H9 (cell line): Measurements from ENCODE around the gene GNMT. TPM values are rescaled to one million over a fixed set of nuclear protein-coding genes. Genes with fewer than 3 reads are reported as not detected.

Experiments
- DNase-seq: peaks from one replicate; pipeline ENCODE4 v3.0.0-alpha.2; 2017
- H2AFZ ChIP-seq: one replicate; pipeline ENCODE4 v1.6.1; 2013; ENCODE audit warnings: mild to moderate bottlenecking, low read length, control low read depth, moderate library complexity
- H2AK5ac ChIP-seq: 2 replicates; pipeline ENCODE4 v1.6.1; 2013; ENCODE audit warnings: low read length, control low read depth, mixed read lengths; ENCODE audit not compliant: insufficient read length
- H2BK120ac ChIP-seq: one replicate; pipeline ENCODE4 v1.6.1; 2013; ENCODE audit warnings: low read depth, mild to moderate bottlenecking, low read length, control low read depth, inconsistent platforms; ENCODE audit not compliant: poor library complexity, severe bottlenecking
- H2BK12ac ChIP-seq: 2 replicates; pipeline ENCODE4 v1.6.1; 2013; ENCODE audit warnings: low read length, control low read depth, mixed read lengths, low read depth; ENCODE audit not compliant: insufficient read length
- H2BK15ac ChIP-seq: 2 replicates; pipeline ENCODE4 v1.6.1; 2013; ENCODE audit warnings: low read depth, low read length, control low read depth
- H2BK20ac ChIP-seq: one replicate; pipeline ENCODE4 v1.6.1; 2013; ENCODE audit warnings: low read depth, mild to moderate bottlenecking, low read length, control low read depth, inconsistent platforms; ENCODE audit not compliant: poor library complexity, severe bottlenecking
- H2BK5ac ChIP-seq: 2 replicates; pipeline ENCODE4 v1.6.1; 2013; ENCODE audit warnings: low read length, control low read depth, mixed read lengths; ENCODE audit not compliant: insufficient read length
- H3K14ac ChIP-seq: 2 replicates; pipeline ENCODE4 v1.6.1; 2013; ENCODE audit warnings: low read length, control low read depth; ENCODE audit not compliant: insufficient read depth
- H3K18ac ChIP-seq: 2 replicates; pipeline ENCODE4 v1.6.1; 2013; ENCODE audit warnings: low read depth, mild to moderate bottlenecking, mixed read lengths, low read length, control low read depth; ENCODE audit not compliant: insufficient read length
- H3K23ac ChIP-seq: 2 replicates; pipeline ENCODE4 v1.6.1; 2013; ENCODE audit warnings: low read length, control low read depth, mixed read lengths, low read depth; ENCODE audit not compliant: insufficient read length
- H3K23me2 ChIP-seq: 2 replicates; pipeline ENCODE4 v1.6.1; 2013; ENCODE audit warnings: low read depth, mild to moderate bottlenecking, mixed read lengths, low read length, control low read depth; ENCODE audit not compliant: insufficient read length, poor library complexity, severe bottlenecking
- H3K27ac ChIP-seq: 2 replicates; pipeline ENCODE4 v1.5.1; 2013; ENCODE audit warnings: low read length, control low read depth, mixed read lengths, low read depth; ENCODE audit not compliant: insufficient read length
- H3K27me3 ChIP-seq: 2 replicates; pipeline ENCODE4 v1.6.1; 2013; ENCODE audit warnings: low read length, control low read depth, inconsistent platforms; ENCODE audit not compliant: insufficient read depth
- H3K4ac ChIP-seq: 2 replicates; pipeline ENCODE4 v1.6.1; 2013; ENCODE audit warnings: low read depth, mild to moderate bottlenecking, control low read depth, inconsistent platforms, low read length, moderate library complexity
- H3K4me1 ChIP-seq: 2 replicates; pipeline ENCODE4 v1.6.1; 2013; ENCODE audit warnings: low read length, control low read depth, inconsistent platforms; ENCODE audit not compliant: insufficient read depth
- H3K4me2 ChIP-seq: 2 replicates; pipeline ENCODE4 v1.6.1; 2013; ENCODE audit warnings: low read length, control low read depth, mixed read lengths; ENCODE audit not compliant: insufficient read length, insufficient read depth
- H3K56ac ChIP-seq: 2 replicates; pipeline ENCODE4 v1.6.1; 2013; ENCODE audit warnings: low read depth, mild to moderate bottlenecking, mixed read lengths, low read length, control low read depth; ENCODE audit not compliant: insufficient read length
- H3K79me1 ChIP-seq: 2 replicates; pipeline ENCODE4 v1.6.1; 2013; ENCODE audit warnings: low read depth, mild to moderate bottlenecking, moderate library complexity, low read length, control low read depth, inconsistent platforms; ENCODE audit not compliant: insufficient read depth, poor library complexity, severe bottlenecking
- H3K79me2 ChIP-seq: 2 replicates; pipeline ENCODE4 v1.6.1; 2013; ENCODE audit warnings: low read length, control low read depth, inconsistent platforms; ENCODE audit not compliant: insufficient read depth
- H3K9ac ChIP-seq: 2 replicates; pipeline ENCODE4 v1.6.1; 2013; ENCODE audit warnings: low read length, control low read depth, mixed read lengths; ENCODE audit not compliant: insufficient read length; ENCODE audit errors: extremely low read depth
- H3K9me3 ChIP-seq: one replicate; pipeline ENCODE4 v1.6.1; 2013; ENCODE audit warnings: low read depth, low read length, inconsistent platforms; ENCODE audit not compliant: control insufficient read depth
- H3T11ph ChIP-seq: one replicate; pipeline ENCODE4 v1.6.1; 2013; ENCODE audit warnings: mild to moderate bottlenecking, low read length, control low read depth, inconsistent platforms
- H4K20me1 ChIP-seq: one replicate; pipeline ENCODE4 v1.6.1; 2013; ENCODE audit not compliant: control insufficient read depth, insufficient read length, insufficient read depth
- H4K5ac ChIP-seq: 2 replicates; pipeline ENCODE4 v1.6.1; 2013; ENCODE audit warnings: low read depth, mild to moderate bottlenecking, mixed read lengths, low read length, control low read depth; ENCODE audit not compliant: insufficient read length
- H4K8ac ChIP-seq: replicated peaks from 2 replicates; pipeline ENCODE4 v1.6.1; 2013; ENCODE audit warnings: low read length, control low read depth, mixed read lengths, low read depth; ENCODE audit not compliant: insufficient read length
- H4K91ac ChIP-seq: 2 replicates; pipeline ENCODE4 v1.6.1; 2013; ENCODE audit warnings: low read depth, mild to moderate bottlenecking, moderate library complexity, mixed read lengths, low read length, control low read depth; ENCODE audit not compliant: insufficient read length
- H3K27ac Mint-ChIP-seq, 3 experiments: 2 replicates in 2 of 3; 3 replicates in 1 of 3; pipeline ENCODE4 v1.8.0; 2020 to 2021; ENCODE audit warnings: mixed read lengths in 3 of 3, mild to moderate bottlenecking in 1 of 3, moderate library complexity in 1 of 3
- H3K27me3 Mint-ChIP-seq: 2 replicates; pipeline ENCODE4 v1.8.0; 2021; ENCODE audit warnings: low read depth, mild to moderate bottlenecking, moderate library complexity, mixed read lengths
- H3K36me3 Mint-ChIP-seq, 3 experiments: 2 replicates in 2 of 3; 3 replicates in 1 of 3; pipeline ENCODE4 v1.8.0; 2020 to 2021; ENCODE audit warnings: low read depth in 3 of 3, mixed read lengths in 3 of 3; ENCODE audit not compliant: insufficient read depth in 1 of 3
- H3K4me1 Mint-ChIP-seq, 2 experiments: 2 replicates each; pipeline ENCODE4 v1.8.0; 2020; ENCODE audit warnings: mixed read lengths in 2 of 2
- H3K4me3 Mint-ChIP-seq, 2 experiments: 2 replicates in 1 of 2; 3 replicates in 1 of 2; pipeline ENCODE4 v1.8.0; 2020 to 2021; ENCODE audit warnings: mild to moderate bottlenecking in 2 of 2, mixed read lengths in 2 of 2, moderate library complexity in 1 of 2
- H3K9me3 Mint-ChIP-seq, 2 experiments: 2 replicates in 1 of 2; 3 replicates in 1 of 2; pipeline ENCODE4 v1.8.0; 2020; ENCODE audit warnings: mild to moderate bottlenecking in 2 of 2, mixed read lengths in 2 of 2, moderate library complexity in 1 of 2
- CTCF ChIP-seq: fragments of 200-600 bp; sonication (generic); conservative IDR thresholded peaks from 3 replicates; pipeline ENCODE4 v1.8.0; 2021; ENCODE audit warnings: antibody characterized with exemption, mild to moderate bottlenecking
- WGBS: extraction: QIAGEN DNeasy Blood & Tissue Kit; methylation state at CpG from one replicate; pipeline ENCODE4 v1.1.7; 2013; ENCODE audit warnings: missing lambda C conversion rate, low lambda C conversion rate, mixed read lengths; ENCODE audit not compliant: insufficient read length; ENCODE audit errors: extremely low coverage; 5-methylcytosine and 5-hydroxymethylcytosine counted together
- total RNA-seq: library from RNA; stranded (reverse); gene quantifications from 2 replicates; pipeline ENCODE4 v1.2.1, GENCODE V29; 2021

Gene GNMT
- total RNA-seq, 1 experiment from 2014 or later, result 1.1 TPM

GRCh38 chr6:42970871-42971612 is 10.5 kb downstream of the GNMT start:
- Mint-ChIP-seq H3K4me3 (no peak overlapping the region), H3K27ac (no peak overlapping the region; a peak in 2 of 7 replicates), H3K9me3 (no peaks in the 10 kb centered on the region), H3K4me1 (no peaks in the 10 kb centered on the region), H3K27me3 (no peaks in the 10 kb centered on the region), H3K36me3 (peaks cover 2 to 23% (median 11%) of the 10 kb centered on the region in 3 experiments; a peak in 5 of 7 replicates)
- H3K4me2 ChIP-seq, result no peak overlapping the region
- H4K8ac ChIP-seq, result no peak overlapping the region
- no peaks in the 10 kb centered on the region for H3K79me2 ChIP-seq
- H3K27ac ChIP-seq, result no peak overlapping the region
- no peak overlapping the region for H2BK12ac ChIP-seq
- no peak overlapping the region for H2BK5ac ChIP-seq
- no peaks in the 10 kb centered on the region for H3K9me3 ChIP-seq
- H2AFZ ChIP-seq, result no peak overlapping the region
- H4K20me1 ChIP-seq, result no peaks in the 10 kb centered on the region
- no peak overlapping the region for H2BK20ac ChIP-seq
- no peak overlapping the region for H3K23ac ChIP-seq
- H2BK120ac ChIP-seq, result no peak overlapping the region
- no peaks in the 10 kb centered on the region for H3K79me1 ChIP-seq
- H3K4me1 ChIP-seq, result no peaks in the 10 kb centered on the region
- DNase-seq, result no peak
- H4K5ac ChIP-seq, result no peak overlapping the region
- H3K9ac ChIP-seq, result no peak overlapping the region
- H4K91ac ChIP-seq, result no peak overlapping the region
- H3K23me2 ChIP-seq, result no peaks in the 10 kb centered on the region
- H3K14ac ChIP-seq, result no peak overlapping the region
- no CpG with 5 or more reads among the region's 4 CpGs for WGBS
- no peak for TF ChIP-seq CTCF
- H3T11ph ChIP-seq, result no peak overlapping the region
- no peak overlapping the region for H2BK15ac ChIP-seq
- H3K4ac ChIP-seq, result no peak overlapping the region
- H2AK5ac ChIP-seq, result no peak overlapping the region
- H3K18ac ChIP-seq, result no peak overlapping the region
- no peaks in the 10 kb centered on the region for H3K27me3 ChIP-seq
- H3K56ac ChIP-seq, result no peak overlapping the region
